Measurements from ENCODE around the gene THEMIS. TPM values are rescaled to one million over a fixed set of nuclear protein-coding genes. Genes with fewer than 3 reads are reported as not detected.

The THEMIS gene
- polyA plus RNA-seq, 1 experiment, result not detected

DNA sequence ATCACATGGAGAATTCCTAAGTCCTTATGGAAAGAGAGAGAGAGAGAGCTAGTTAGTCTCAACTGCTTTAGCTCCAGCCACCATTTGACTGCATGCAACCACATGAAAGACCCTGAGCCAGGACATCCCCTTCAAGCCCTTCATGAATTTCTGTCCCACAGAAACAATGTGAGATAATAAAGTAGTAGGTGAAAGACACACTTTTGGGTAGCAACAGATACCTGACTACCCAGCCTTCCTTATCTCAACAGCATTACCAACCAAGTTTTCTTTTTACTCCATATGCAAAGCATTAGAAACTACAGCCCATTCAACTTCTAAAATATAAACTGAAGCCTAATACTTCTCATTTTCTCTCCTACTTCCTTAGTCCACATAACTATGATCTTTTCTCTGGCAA lies 23.2 kb upstream of the THEMIS start:
- ChIA-PET POLR2A (no interaction called here), CTCF (no interaction called here)
- H3K27ac ChIP-seq (ENCODE audit: low read depth, low read length), result no peak overlapping the region
- peaks cover 6% of the 10 kb centered on the region for H3K27me3 ChIP-seq (ENCODE audit: control insufficient read depth, insufficient read depth, low read length)
- no peak overlapping the region for H3K4me3 ChIP-seq (ENCODE audit: low read depth, low read length)
- peaks cover 4% of the 10 kb centered on the region for H3K9me3 ChIP-seq (ENCODE audit: control insufficient read depth, insufficient read depth, low read length)
- no peak for DNase-seq (ENCODE audit: low read depth, low spot score)
- TF ChIP-seq, protein P1, sequence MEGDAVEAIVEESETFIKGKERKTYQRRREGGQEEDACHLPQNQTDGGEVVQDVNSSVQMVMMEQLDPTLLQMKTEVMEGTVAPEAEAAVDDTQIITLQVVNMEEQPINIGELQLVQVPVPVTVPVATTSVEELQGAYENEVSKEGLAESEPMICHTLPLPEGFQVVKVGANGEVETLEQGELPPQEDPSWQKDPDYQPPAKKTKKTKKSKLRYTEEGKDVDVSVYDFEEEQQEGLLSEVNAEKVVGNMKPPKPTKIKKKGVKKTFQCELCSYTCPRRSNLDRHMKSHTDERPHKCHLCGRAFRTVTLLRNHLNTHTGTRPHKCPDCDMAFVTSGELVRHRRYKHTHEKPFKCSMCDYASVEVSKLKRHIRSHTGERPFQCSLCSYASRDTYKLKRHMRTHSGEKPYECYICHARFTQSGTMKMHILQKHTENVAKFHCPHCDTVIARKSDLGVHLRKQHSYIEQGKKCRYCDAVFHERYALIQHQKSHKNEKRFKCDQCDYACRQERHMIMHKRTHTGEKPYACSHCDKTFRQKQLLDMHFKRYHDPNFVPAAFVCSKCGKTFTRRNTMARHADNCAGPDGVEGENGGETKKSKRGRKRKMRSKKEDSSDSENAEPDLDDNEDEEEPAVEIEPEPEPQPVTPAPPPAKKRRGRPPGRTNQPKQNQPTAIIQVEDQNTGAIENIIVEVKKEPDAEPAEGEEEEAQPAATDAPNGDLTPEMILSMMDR (IDR thresholded peaks at IDR 0.05; ENCODE audit: low read depth, low read length), result no peak

DNA sequence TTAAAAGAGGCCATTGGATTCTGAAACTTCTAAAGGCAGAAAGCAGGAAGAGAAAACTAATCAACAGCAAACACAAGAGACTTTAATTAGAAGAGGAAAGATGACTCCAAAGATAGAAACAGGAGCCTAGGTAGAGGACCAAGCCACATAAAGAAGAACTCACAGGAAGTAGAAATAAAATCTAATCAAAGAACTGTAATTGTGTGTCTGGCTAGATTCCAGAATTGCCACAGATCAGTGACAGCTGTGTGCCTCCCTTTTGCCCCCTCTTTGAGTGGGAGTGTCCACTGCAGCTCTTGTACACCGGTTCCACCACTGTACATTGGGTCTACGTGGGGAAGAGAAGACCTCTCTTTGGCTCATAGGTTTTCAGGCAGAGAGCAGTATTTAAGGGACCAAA lies 22.3 kb upstream of the THEMIS start:
- no peak for DNase-seq (ENCODE audit: low read depth, low spot score)
- Histone ChIP-seq H3K27ac (ENCODE audit: low read depth, low read length) (no peak overlapping the region), H3K27me3 (ENCODE audit: control insufficient read depth, insufficient read depth, low read length) (peaks cover 6% of the 10 kb centered on the region), H3K4me3 (ENCODE audit: low read depth, low read length) (no peak overlapping the region), H3K9me3 (ENCODE audit: control insufficient read depth, insufficient read depth, low read length) (peaks cover 4% of the 10 kb centered on the region)
- TF ChIP-seq, protein P1 (IDR thresholded peaks at IDR 0.05; ENCODE audit: low read depth, low read length), result no peak
- ChIA-PET POLR2A (no interaction called here), CTCF (no interaction called here)

DNA sequence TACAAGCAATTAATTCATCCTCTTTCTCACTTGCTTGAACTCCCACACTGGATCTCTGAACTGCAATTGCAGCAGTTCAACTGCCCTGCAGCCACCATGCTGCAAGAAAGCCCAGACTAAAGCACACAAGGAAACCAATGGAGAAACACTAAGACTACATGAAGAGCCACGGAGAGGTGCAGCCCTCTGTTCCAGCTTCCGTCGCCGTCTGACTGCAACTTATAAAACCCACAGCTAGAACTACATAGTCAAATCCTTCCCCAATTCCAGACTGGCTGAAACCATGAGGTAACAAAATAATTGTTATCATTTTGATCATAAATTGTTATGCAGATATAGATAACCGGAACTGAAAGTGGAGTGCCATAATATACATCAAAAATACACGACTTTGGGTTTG lies 21.1 kb upstream of the THEMIS start:
- Histone ChIP-seq H3K9me3 (ENCODE audit: control insufficient read depth, insufficient read depth, low read length) (peaks cover 4% of the 10 kb centered on the region), H3K27ac (ENCODE audit: low read depth, low read length) (no peak overlapping the region), H3K27me3 (ENCODE audit: control insufficient read depth, insufficient read depth, low read length) (peaks cover 6% of the 10 kb centered on the region), H3K4me3 (ENCODE audit: low read depth, low read length) (no peak overlapping the region)
- POLR2A ChIA-PET, result interaction anchor here (0.6 kb wide), 1 partner anchor 147 kb away, joined by 3 read pairs; no protein-coding TSS in a partner anchor
- DNase-seq (ENCODE audit: low read depth, low spot score), result no peak
- CTCF ChIA-PET, result no interaction called here
- TF ChIP-seq, protein P1 (IDR thresholded peaks at IDR 0.05; ENCODE audit: low read depth, low read length), result no peak

GRCh38 chr6:127920804-127921203 lies 19.9 kb upstream of the THEMIS start:
- Histone ChIP-seq H3K9me3 (ENCODE audit: control insufficient read depth, insufficient read depth, low read length) (no peaks in the 10 kb centered on the region), H3K27me3 (ENCODE audit: control insufficient read depth, insufficient read depth, low read length) (peaks cover 6% of the 10 kb centered on the region), H3K4me3 (ENCODE audit: low read depth, low read length) (no peak overlapping the region), H3K27ac (ENCODE audit: low read depth, low read length) (no peak overlapping the region)
- TF ChIP-seq, protein P1 (IDR thresholded peaks at IDR 0.05; ENCODE audit: low read depth, low read length), result no peak
- ChIA-PET CTCF (no interaction called here), POLR2A (no interaction called here)
- no peak for DNase-seq (ENCODE audit: low read depth, low spot score)

- TF ChIP-seq, protein P1 (IDR thresholded peaks at IDR 0.05; ENCODE audit: low read depth, low read length), result no peak
- CTCF ChIA-PET, result no interaction called here
- POLR2A ChIA-PET, result no interaction called here
Measured at GRCh38 chr6:127918506-127919427, 17.9 kb upstream of the THEMIS start.

More at GRCh38 chr6:127918506-127919427, 17.9 kb upstream of the THEMIS start:
- Histone ChIP-seq H3K27ac (ENCODE audit: low read depth, low read length) (no peak overlapping the region), H3K27me3 (ENCODE audit: control insufficient read depth, insufficient read depth, low read length) (peaks cover 6% of the 10 kb centered on the region), H3K9me3 (ENCODE audit: control insufficient read depth, insufficient read depth, low read length) (no peaks in the 10 kb centered on the region), H3K4me3 (ENCODE audit: low read depth, low read length) (no peak overlapping the region)
- no peak for DNase-seq (ENCODE audit: low read depth, low spot score)

Data from AG04450 (cell line).